Erythroblast (primary cell): ENCODE data around the gene NR2C2.

Source experiments
- GATA1 ChIP-seq: IDR thresholded peaks from 2 replicates; pipeline ENCODE4 v1.6.1; 2011; ENCODE audit warnings: low read depth, mild to moderate bottlenecking, control low read depth, low read length, moderate library complexity
- POLR2A ChIP-seq: IDR thresholded peaks from 2 replicates; pipeline ENCODE4 v1.6.1; 2011; ENCODE audit warnings: mild to moderate bottlenecking, low read length

- TF ChIP-seq POLR2A (no peak), GATA1 (no peak)
Observed at GRCh38 chr3:14943042-14943441, 4.3 kb upstream of the NR2C2 start.
